WTC11 (cell line): Measurements from ENCODE around the gene INPP5K. TPM values are rescaled to one million over a fixed set of nuclear protein-coding genes. Genes with fewer than 3 reads are reported as not detected.

Experiments
- ATAC-seq: fragments of 200-7000 bp; cut with Tn5 transposase; 2 replicates; pipeline ENCODE4 v1.10.0; 2021; ENCODE audit warnings: mild to moderate bottlenecking, moderate library complexity
- CTCF ChIA-PET: fragments of 300-600 bp; sonication (Branson Sonifier 250); formaldehyde crosslinking; loops from one replicate; lab custom pipeline; 2021; ENCODE audit warnings: antibody characterized with exemption; lab: Charles Lee
- POLR2A ChIA-PET: fragments of 350-600 bp; sonication (Branson Sonifier 250); formaldehyde crosslinking; loops from one replicate; lab custom pipeline; 2021; ENCODE audit warnings: antibody characterized with exemption; lab: Charles Lee
- DNase-seq: peaks from one replicate; pipeline ENCODE4 v3.0.0; 2021; ENCODE audit warnings: low spot score
- H3K27ac Mint-ChIP-seq: 2 replicates; pipeline ENCODE4 v1.8.0; 2021; ENCODE audit warnings: mixed read lengths
- H3K27me3 Mint-ChIP-seq: 2 replicates; pipeline ENCODE4 v1.8.0; 2021; ENCODE audit warnings: low read depth, mild to moderate bottlenecking, moderate library complexity, mixed read lengths
- H3K36me3 Mint-ChIP-seq: 2 replicates; pipeline ENCODE4 v1.8.0; 2021; ENCODE audit warnings: mixed read lengths
- H3K4me1 Mint-ChIP-seq: 2 replicates; pipeline ENCODE4 v1.8.0; 2022; ENCODE audit warnings: mixed read lengths
- H3K4me3 Mint-ChIP-seq: 2 replicates; pipeline ENCODE4 v1.8.0; 2021; ENCODE audit warnings: mild to moderate bottlenecking, moderate library complexity, mixed read lengths
- H3K9me3 Mint-ChIP-seq: 2 replicates; pipeline ENCODE4 v1.8.0; 2021; ENCODE audit warnings: mixed read lengths
- ESRRA ChIP-seq: sonication (generic); formaldehyde crosslinking; IDR thresholded peaks from 2 replicates; pipeline ENCODE4 v1.8.1; 2022; ENCODE audit warnings: mild to moderate bottlenecking, missing genetic modification reagents, borderline replicate concordance
- FOXP1 ChIP-seq: sonication (generic); formaldehyde crosslinking; IDR thresholded peaks from 2 replicates; pipeline ENCODE4 v1.8.0; 2022; ENCODE audit warnings: missing genetic modification reagents, mild to moderate bottlenecking, moderate library complexity, borderline replicate concordance
- HMGXB4 ChIP-seq: sonication (generic); formaldehyde crosslinking; IDR thresholded peaks from 2 replicates; pipeline ENCODE4 v1.8.1; 2023; ENCODE audit warnings: mild to moderate bottlenecking, moderate library complexity, missing genetic modification reagents
- PREB ChIP-seq: sonication (generic); formaldehyde crosslinking; IDR thresholded peaks from 2 replicates; pipeline ENCODE4 v1.8.1; 2022; ENCODE audit warnings: mild to moderate bottlenecking, missing genetic modification reagents, moderate library complexity, borderline replicate concordance
- USF1 ChIP-seq: sonication (generic); formaldehyde crosslinking; IDR thresholded peaks from 2 replicates; pipeline ENCODE4 v1.8.0; 2022; ENCODE audit warnings: mild to moderate bottlenecking, missing genetic modification reagents
- ZNF281 ChIP-seq: sonication (generic); formaldehyde crosslinking; IDR thresholded peaks from 2 replicates; pipeline ENCODE4 v1.8.0; 2023; ENCODE audit warnings: mild to moderate bottlenecking, missing genetic modification reagents
- ZNF425 ChIP-seq: fragments of 250-450 bp; sonication (Bioruptor Pico); conservative IDR thresholded peaks from 2 replicates; pipeline ENCODE4 v1.9.0; 2021; ENCODE audit warnings: mild to moderate bottlenecking
- total RNA-seq: library from RNA; stranded (reverse); gene quantifications from 3 replicates; pipeline ENCODE4 v1.2.3, GENCODE V29; 2021

Gene INPP5K
- total RNA-seq, 1 experiment from 2014 or later: 26.8 TPM

GRCh38 chr17:1494203-1494602 lies 22.2 kb downstream of the INPP5K start:
- Mint-ChIP-seq H3K27me3 (peaks cover 3% of the 10 kb centered on the region; the same call in 1 of the 2 replicates), H3K4me3 (no peak overlapping the region), H3K4me1 (peaks cover 13% of the 10 kb centered on the region)
- no peak for DNase-seq
- TF ChIP-seq ZNF281: no peak
- TF ChIP-seq, all 79 proteins: peak for 0
- Mint-ChIP-seq H3K36me3 (no peaks in the 10 kb centered on the region), H3K27ac (no peak overlapping the region), H3K9me3 (no peaks in the 10 kb centered on the region)
- CTCF ChIA-PET: interaction anchor here (1.8 kb wide), 1 partner anchor 22 kb away, joined by 7 read pairs; the partner anchor contains the start of gene INPP5K
- POLR2A ChIA-PET: no interaction called here
- no peak for ATAC-seq

- H3K27ac Mint-ChIP-seq: no peak overlapping the region
- H3K36me3 Mint-ChIP-seq: no peaks in the 10 kb centered on the region
- CTCF ChIA-PET: interaction anchor here (1.9 to 2.0 kb wide), 2 partner anchors 23 to 40 kb away, joined by 9 to 25 read pairs; partner anchors contain the start of gene INPP5K
- peak overlapping the region; percentile 92; the same call in 1 of the 2 replicates for H3K4me3 Mint-ChIP-seq
- peaks cover 5% of the 10 kb centered on the region; the same call in 1 of the 2 replicates for H3K27me3 Mint-ChIP-seq
- H3K9me3 Mint-ChIP-seq: no peaks in the 10 kb centered on the region
- no peak for DNase-seq
- no peak for ATAC-seq
- peaks cover 20% of the 10 kb centered on the region for H3K4me1 Mint-ChIP-seq
- no peak for TF ChIP-seq USF1 (CRISPR knock-in tag)
- 0 out of 2 replicates have a peak, but pooled peaks have one; percentile 43 for TF ChIP-seq HMGXB4 (CRISPR knock-in tag)
- TF ChIP-seq ZNF425 (CRISPR knock-in tag): no peak
- TF ChIP-seq ESRRA (CRISPR knock-in tag): no peak
- TF ChIP-seq FOXP1 (CRISPR knock-in tag): no peak
- no peak for TF ChIP-seq PREB (CRISPR knock-in tag)
- TF ChIP-seq, all 79 proteins: peak for 1
- POLR2A ChIA-PET: interaction anchor here (0.6 to 2.0 kb wide), 4 partner anchors 13 to 104 kb away, joined by 3 to 16 read pairs (median 6); partner anchors contain the start of gene INPP5K
Measured at GRCh38 chr17:1493291-1493980, 23.0 kb downstream of the INPP5K start.
